GM12878 (cell line): ENCODE data around the gene TMEM53. TPM values are rescaled to one million over a fixed set of nuclear protein-coding genes. Genes with fewer than 3 reads are reported as not detected.

Experiments
- BCL11A ChIP-seq: IDR thresholded peaks from 2 replicates; pipeline ENCODE4 v1.6.1; 2011; ENCODE audit warnings: low read depth, low read length
- CBX3 ChIP-seq: fragments of 200-600 bp; sonication (generic); IDR thresholded peaks from 2 replicates; pipeline ENCODE4 v1.6.1; 2016; ENCODE audit warnings: low read depth, borderline replicate concordance
- ELK1 ChIP-seq: IDR thresholded peaks from 2 replicates; pipeline ENCODE4 v1.6.1; 2012; ENCODE audit warnings: low read depth, low read length, improper control_type of control experiment
- FOXK2 ChIP-seq: fragments of 450-650 bp; IDR thresholded peaks from 2 replicates; pipeline ENCODE4 v1.6.1; 2017; ENCODE audit warnings: mild to moderate bottlenecking, moderate library complexity
- IKZF2 ChIP-seq, 2 experiments: fragments of 450-650 bp; IDR thresholded peaks; 2 replicates each; pipeline ENCODE4 v1.6.1; 2017; ENCODE audit warnings: mild to moderate bottlenecking in 2 of 2, moderate library complexity in 2 of 2
- KAT2A ChIP-seq: conservative IDR thresholded peaks from 2 replicates; pipeline ENCODE4 v1.6.1; 2011; ENCODE audit warnings: low read depth, low read length; ENCODE audit not compliant: control insufficient read depth
- MXI1 ChIP-seq: fragments of 150-350 bp; IDR thresholded peaks from 2 replicates; pipeline ENCODE4 v1.6.1; 2011; ENCODE audit warnings: low read depth, mild to moderate bottlenecking, inconsistent platforms, low read length, improper control_type of control experiment
- RAD21 ChIP-seq: IDR thresholded peaks from 2 replicates; pipeline ENCODE4 v1.6.1; 2011; ENCODE audit warnings: mild to moderate bottlenecking, low read depth, low read length, moderate library complexity; ENCODE audit not compliant: insufficient read depth
- SIX5 ChIP-seq: IDR thresholded peaks from 2 replicates; pipeline ENCODE4 v1.6.1; 2011; ENCODE audit warnings: mild to moderate bottlenecking, low read depth, low read length, moderate library complexity; ENCODE audit not compliant: severe bottlenecking
- SPI1 ChIP-seq: IDR thresholded peaks from 2 replicates; pipeline ENCODE4 v1.6.1; 2011; ENCODE audit warnings: low read depth, mild to moderate bottlenecking, low read length, moderate library complexity, borderline replicate concordance; ENCODE audit not compliant: insufficient read depth
- SREBF2 ChIP-seq: IDR thresholded peaks from 2 replicates; pipeline ENCODE4 v1.6.1; 2012; ENCODE audit warnings: mild to moderate bottlenecking, low read length
- WRNIP1 ChIP-seq: IDR thresholded peaks from 2 replicates; pipeline ENCODE4 v1.6.1; 2011; ENCODE audit warnings: low read depth, low read length, improper control_type of control experiment, borderline replicate concordance
- YBX1 ChIP-seq: fragments of 450-650 bp; IDR thresholded peaks from 2 replicates; pipeline ENCODE4 v1.6.1; 2016; ENCODE audit warnings: antibody characterized with exemption
- ZBTB4 ChIP-seq: fragments of 450-650 bp; formaldehyde crosslinking; IDR thresholded peaks from 2 replicates; pipeline ENCODE4 v1.4.0; 2022; ENCODE audit warnings: mild to moderate bottlenecking, moderate library complexity
- polyA plus RNA-seq, 11 experiments: library from polyadenylated mRNA; depleted of rRNA in 4 of 11; unstranded in 6 of 11; stranded (reverse) in 5 of 11; fragments of >200 nt; fragmentation: Nextera tagmentation in 4 of 11; fragmentation: Illumina TruSeq in 1 of 11; extraction: Ambion mirVana in 4 of 11; extraction: Trizol in 1 of 11; gene quantifications; 1 replicate in 1 of 11; 2 replicates in 10 of 11; pipeline versions ENCODE4 v1.2.1 to v1.2.3, GENCODE V29; 2011 to 2016; ENCODE audit warnings: inconsistent platforms in 2 of 11, missing spikeins in 2 of 11, low read depth in 1 of 11
- total RNA-seq, 4 experiments: library from RNA; depleted of rRNA in 3 of 4; stranded (reverse); fragments of >200 nt in 3 of 4; fragmentation: Illumina TruSeq in 1 of 4; extraction: Trizol in 1 of 4; gene quantifications; 2 replicates each; pipeline versions ENCODE4 v1.2.1 to v1.2.3, GENCODE V29; 2013 to 2021
- TF ChIP-seq, protein P1 (sequence below): fragments of 150-350 bp; IDR thresholded peaks from 2 replicates; pipeline ENCODE4 v1.6.1; 2016; ENCODE audit warnings: low read depth, low read length
- TF ChIP-seq, protein P2 (sequence below): fragments of 450-650 bp; IDR thresholded peaks from 2 replicates; pipeline ENCODE4 v1.6.1; 2016; ENCODE audit warnings: mild to moderate bottlenecking, moderate library complexity, borderline replicate concordance

Gene TMEM53
- total and polyA plus RNA-seq, 10 of the 15 experiments (the other 5 are each of a cell fraction or from before 2014, with no cell fraction given), result 3.1 to 23.9 (median 11.1) TPM

GRCh38 chr1:44707959-44708831, 33.9 kb upstream of the TMEM53 start (continued):
- TF ChIP-seq CBX3 (no peak), BCL11A (no peak), FOXK2 (no peak), MXI1 (no peak), ELK1 (no peak), SPI1 (peak; percentile 10; the same call in 1 of the 2 replicates), SREBF2 (no peak), RAD21 (peak; percentile 73), YBX1 (no peak), WRNIP1 (no peak), ZBTB4 (CRISPR knock-in tag) (no peak), KAT2A (no peak), IKZF2 (IDR thresholded peaks at IDR 0.05) (peak in 1 of 2 experiments; percentile 50; a peak in 1 of 4 replicates), SIX5 (no peak)
- TF ChIP-seq, protein P1, sequence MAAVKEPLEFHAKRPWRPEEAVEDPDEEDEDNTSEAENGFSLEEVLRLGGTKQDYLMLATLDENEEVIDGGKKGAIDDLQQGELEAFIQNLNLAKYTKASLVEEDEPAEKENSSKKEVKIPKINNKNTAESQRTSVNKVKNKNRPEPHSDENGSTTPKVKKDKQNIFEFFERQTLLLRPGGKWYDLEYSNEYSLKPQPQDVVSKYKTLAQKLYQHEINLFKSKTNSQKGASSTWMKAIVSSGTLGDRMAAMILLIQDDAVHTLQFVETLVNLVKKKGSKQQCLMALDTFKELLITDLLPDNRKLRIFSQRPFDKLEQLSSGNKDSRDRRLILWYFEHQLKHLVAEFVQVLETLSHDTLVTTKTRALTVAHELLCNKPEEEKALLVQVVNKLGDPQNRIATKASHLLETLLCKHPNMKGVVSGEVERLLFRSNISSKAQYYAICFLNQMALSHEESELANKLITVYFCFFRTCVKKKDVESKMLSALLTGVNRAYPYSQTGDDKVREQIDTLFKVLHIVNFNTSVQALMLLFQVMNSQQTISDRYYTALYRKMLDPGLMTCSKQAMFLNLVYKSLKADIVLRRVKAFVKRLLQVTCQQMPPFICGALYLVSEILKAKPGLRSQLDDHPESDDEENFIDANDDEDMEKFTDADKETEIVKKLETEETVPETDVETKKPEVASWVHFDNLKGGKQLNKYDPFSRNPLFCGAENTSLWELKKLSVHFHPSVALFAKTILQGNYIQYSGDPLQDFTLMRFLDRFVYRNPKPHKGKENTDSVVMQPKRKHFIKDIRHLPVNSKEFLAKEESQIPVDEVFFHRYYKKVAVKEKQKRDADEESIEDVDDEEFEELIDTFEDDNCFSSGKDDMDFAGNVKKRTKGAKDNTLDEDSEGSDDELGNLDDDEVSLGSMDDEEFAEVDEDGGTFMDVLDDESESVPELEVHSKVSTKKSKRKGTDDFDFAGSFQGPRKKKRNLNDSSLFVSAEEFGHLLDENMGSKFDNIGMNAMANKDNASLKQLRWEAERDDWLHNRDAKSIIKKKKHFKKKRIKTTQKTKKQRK, result no peak
- TF ChIP-seq, protein P2, sequence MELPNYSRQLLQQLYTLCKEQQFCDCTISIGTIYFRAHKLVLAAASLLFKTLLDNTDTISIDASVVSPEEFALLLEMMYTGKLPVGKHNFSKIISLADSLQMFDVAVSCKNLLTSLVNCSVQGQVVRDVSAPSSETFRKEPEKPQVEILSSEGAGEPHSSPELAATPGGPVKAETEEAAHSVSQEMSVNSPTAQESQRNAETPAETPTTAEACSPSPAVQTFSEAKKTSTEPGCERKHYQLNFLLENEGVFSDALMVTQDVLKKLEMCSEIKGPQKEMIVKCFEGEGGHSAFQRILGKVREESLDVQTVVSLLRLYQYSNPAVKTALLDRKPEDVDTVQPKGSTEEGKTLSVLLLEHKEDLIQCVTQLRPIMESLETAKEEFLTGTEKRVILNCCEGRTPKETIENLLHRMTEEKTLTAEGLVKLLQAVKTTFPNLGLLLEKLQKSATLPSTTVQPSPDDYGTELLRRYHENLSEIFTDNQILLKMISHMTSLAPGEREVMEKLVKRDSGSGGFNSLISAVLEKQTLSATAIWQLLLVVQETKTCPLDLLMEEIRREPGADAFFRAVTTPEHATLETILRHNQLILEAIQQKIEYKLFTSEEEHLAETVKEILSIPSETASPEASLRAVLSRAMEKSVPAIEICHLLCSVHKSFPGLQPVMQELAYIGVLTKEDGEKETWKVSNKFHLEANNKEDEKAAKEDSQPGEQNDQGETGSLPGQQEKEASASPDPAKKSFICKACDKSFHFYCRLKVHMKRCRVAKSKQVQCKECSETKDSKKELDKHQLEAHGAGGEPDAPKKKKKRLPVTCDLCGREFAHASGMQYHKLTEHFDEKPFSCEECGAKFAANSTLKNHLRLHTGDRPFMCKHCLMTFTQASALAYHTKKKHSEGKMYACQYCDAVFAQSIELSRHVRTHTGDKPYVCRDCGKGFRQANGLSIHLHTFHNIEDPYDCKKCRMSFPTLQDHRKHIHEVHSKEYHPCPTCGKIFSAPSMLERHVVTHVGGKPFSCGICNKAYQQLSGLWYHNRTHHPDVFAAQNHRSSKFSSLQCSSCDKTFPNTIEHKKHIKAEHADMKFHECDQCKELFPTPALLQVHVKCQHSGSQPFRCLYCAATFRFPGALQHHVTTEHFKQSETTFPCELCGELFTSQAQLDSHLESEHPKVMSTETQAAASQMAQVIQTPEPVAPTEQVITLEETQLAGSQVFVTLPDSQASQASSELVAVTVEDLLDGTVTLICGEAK, result no peak
